ENCODE measurements around the gene PAK1IP1.
"Not testable (repeated sequence)": the region's sequence is repeated elsewhere in the genome, so short reads cannot be mapped to it uniquely, and the experiment has no call there.

PAK1IP1 gene

GRCh38 chr6:10745116-10745515, 50.3 kb downstream of the PAK1IP1 start:
- DNase-seq: no peak

GRCh38 chr6:10746915-10747250, 52.1 kb downstream of the PAK1IP1 start:
- DNase-seq: no peak

- DNase-seq: peak; percentile 99 to 100
Measured at GRCh38 chr6:10747251-10747972, 52.6 kb downstream of the PAK1IP1 start, which contains the start of gene TMEM14B. Gene TMEM14B (plus strand): TSS chr6:10747805. CDS start chr6:10749246, 1,441 bp downstream.

- no peak for DNase-seq
Measured at GRCh38 chr6:10749734-10750133, 55.0 kb downstream of the PAK1IP1 start.

GRCh38 chr6:10750568-10750967, 55.8 kb downstream of the PAK1IP1 start:
- not testable (repeated sequence) for DNase-seq

GRCh38 chr6:10751757-10752156, 57.0 kb downstream of the PAK1IP1 start:
- not testable (repeated sequence) for DNase-seq

GRCh38 chr6:10756085-10756484, 61.3 kb downstream of the PAK1IP1 start:
- no peak for DNase-seq

Measured in activated CD4-positive, alpha-beta T cell treated with anti-CD3 and anti-CD28 coated beads, Interleukin-2, amount 50 U/mL, for 4 hours (primary cell).